ENCODE measurements around the gene PTGDS. TPM values are rescaled to one million over a fixed set of nuclear protein-coding genes. Genes with fewer than 3 reads are reported as not detected.
A peak's percentile ranks its signal among the peaks of the same experiment; 100 is the strongest.

Gene PTGDS
- total RNA-seq, 1 experiment from 2014 or later: 3.6 TPM

- H3K4me1 Mint-ChIP-seq: peaks cover 10 to 18% of the 10 kb centered on the region in 2 experiments
- Histone ChIP-seq H3K4me2 (ENCODE audit: insufficient read depth, insufficient read length, low read length) (no peak overlapping the region), H4K8ac (replicated peaks; ENCODE audit: insufficient read length, low read depth, low read length) (no peak overlapping the region), H3T11ph (ENCODE audit: low read length) (no peak overlapping the region), H4K91ac (ENCODE audit: insufficient read length, low read depth, low read length) (no peak overlapping the region), H3K27me3 (ENCODE audit: insufficient read depth, low read length) (no peaks in the 10 kb centered on the region), H2BK12ac (ENCODE audit: insufficient read length, low read depth, low read length) (no peak overlapping the region), H3K4ac (ENCODE audit: low read depth, low read length) (no peak overlapping the region), H3K56ac (ENCODE audit: insufficient read length, low read depth, low read length) (no peak overlapping the region), H4K20me1 (ENCODE audit: control insufficient read depth, insufficient read depth, insufficient read length) (no peaks in the 10 kb centered on the region), H3K79me2 (ENCODE audit: insufficient read depth, low read length) (no peaks in the 10 kb centered on the region), H3K9me3 (ENCODE audit: control insufficient read depth, low read depth, low read length) (no peaks in the 10 kb centered on the region), H3K9ac (ENCODE audit: extremely low read depth, insufficient read length, low read length) (no peak overlapping the region), H3K23ac (ENCODE audit: insufficient read length, low read depth, low read length) (no peak overlapping the region), H3K18ac (ENCODE audit: insufficient read length, low read depth, low read length) (no peak overlapping the region), H3K14ac (ENCODE audit: insufficient read depth, low read length) (no peak overlapping the region; the same call in 1 of the 2 replicates), H2BK5ac (ENCODE audit: insufficient read length, low read length) (no peak overlapping the region), H3K79me1 (ENCODE audit: insufficient read depth, low read depth, low read length, poor library complexity, severe bottlenecking) (no peaks in the 10 kb centered on the region), H3K4me1 (ENCODE audit: insufficient read depth, low read length) (no peaks in the 10 kb centered on the region), H2BK15ac (ENCODE audit: low read depth, low read length) (no peak overlapping the region), H4K5ac (ENCODE audit: insufficient read length, low read depth, low read length) (no peak overlapping the region), H2BK20ac (ENCODE audit: low read depth, low read length, poor library complexity, severe bottlenecking) (no peak overlapping the region), H3K23me2 (ENCODE audit: insufficient read length, low read depth, low read length, poor library complexity, severe bottlenecking) (peaks cover 8% of the 10 kb centered on the region), H2AK5ac (ENCODE audit: insufficient read length, low read length) (no peak overlapping the region), H2BK120ac (ENCODE audit: low read depth, low read length, poor library complexity, severe bottlenecking) (no peak overlapping the region), H2AFZ (ENCODE audit: low read length) (no peak overlapping the region), H3K27ac (ENCODE audit: insufficient read length, low read depth, low read length) (no peak overlapping the region)
- no peak for TF ChIP-seq CTCF (conservative IDR thresholded peaks at IDR 0.05)
- H3K4me3 Mint-ChIP-seq: peak overlapping the region in 1 of 2 experiments; percentile 43; a peak in 1 of 5 replicates
- no peaks in the 10 kb centered on the region for H3K9me3 Mint-ChIP-seq
- WGBS (ENCODE audit: extremely low coverage, insufficient read length, low lambda C conversion rate): no CpG with 5 or more reads among the region's 30 CpGs
- H3K27ac Mint-ChIP-seq: no peak overlapping the region
- no peak for DNase-seq
- H3K36me3 Mint-ChIP-seq (ENCODE audit: insufficient read depth in 1 of 3, low read depth in 3 of 3): peaks cover 2 to 23% (median 21%) of the 10 kb centered on the region in 3 experiments; a peak in 5 of 7 replicates
- H3K27me3 Mint-ChIP-seq (ENCODE audit: low read depth): no peaks in the 10 kb centered on the region
Observed at GRCh38 chr9:136945333-136946227, 31.7 kb upstream of the PTGDS start.
